Measurements from ENCODE around the gene HOXB4.

GRCh38 chr17:48604770-48605329, 26.7 kb upstream of the HOXB4 start, which contains the start of gene HOXB6:
- TF ChIP-seq CTCF (IDR thresholded peaks at IDR 0.05) (no peak), POLR2AphosphoS5 (IDR thresholded peaks at IDR 0.05) (peak in 1 of 3 donors; percentile 28), EP300 (IDR thresholded peaks at IDR 0.05) (no peak), POLR2A (IDR thresholded peaks at IDR 0.05) (no peak)
